ENCODE data around the gene ZNF821. TPM values are rescaled to one million over a fixed set of nuclear protein-coding genes. Genes with fewer than 3 reads are reported as not detected.

ZNF821 gene
- total RNA-seq, 6 experiments from 2014 or later: 1.3 to 3.8 (median 1.7) TPM

GRCh38 chr16:71846431-71846830, 37.6 kb downstream of the ZNF821 start:
- TF ChIP-seq POLR2A (IDR thresholded peaks at IDR 0.05): no peak
- no peak for TF ChIP-seq CTCF (IDR thresholded peaks at IDR 0.05)
- peak overlapping the region; percentile 81 to 90 (median 85) for H3K27ac ChIP-seq
- peaks cover 0 to 33% (median 9%) of the 10 kb centered on the region in 4 donors for H3K36me3 ChIP-seq
- intact Hi-C loops (cut with DNase I): no loop called here
- H3K4me1 ChIP-seq: peaks cover 0 to 13% (median 0%) of the 10 kb centered on the region in 4 donors
- H3K27me3 ChIP-seq: no peaks in the 10 kb centered on the region
- peak overlapping the region; percentile 65 to 96 (median 79) for H3K4me3 ChIP-seq
- ATAC-seq (peak in 2 of 4 donors; percentile 4 to 9), DNase-seq (peak in 1 of 3 donors; percentile 46)
- WGBS (ENCODE audit: insufficient coverage, low coverage, low lambda C conversion rate, missing lambda C conversion rate): under 1% methylated on average over 18 of the region's 20 CpGs
- no peaks in the 10 kb centered on the region for H3K9me3 ChIP-seq

- TF ChIP-seq CTCF (IDR thresholded peaks at IDR 0.05) (peak in 1 of 4 donors; percentile 9), POLR2A (IDR thresholded peaks at IDR 0.05) (peak; percentile 82)
- Histone ChIP-seq H3K27ac (peak within 1 kb of the TSS; percentile 81 to 90 (median 85)), H3K36me3 (peaks cover 0 to 28% (median 8%) of the 10 kb centered on the region in 4 donors), H3K4me3 (peak within 1 kb of the TSS; percentile 65 to 96 (median 79)), H3K27me3 (no peaks in the 10 kb centered on the region), H3K4me1 (peaks cover 0 to 13% (median 0%) of the 10 kb centered on the region in 4 donors), H3K9me3 (no peaks in the 10 kb centered on the region)
- ATAC-seq: peak; percentile 97 to 98 (median 98)
- 0% methylated on average over 5 of the region's 62 CpGs for WGBS (ENCODE audit: insufficient coverage, low coverage, low lambda C conversion rate, missing lambda C conversion rate)
- intact Hi-C loops (cut with DNase I): no loop called here
- DNase-seq: peak; percentile 92 to 94 (median 94)
Observed at GRCh38 chr16:71845639-71846430, 38.1 kb downstream of the ZNF821 start, which contains the start of gene ATXN1L. Gene ATXN1L (plus strand): TSS chr16:71845976. CDS start chr16:71849741, 3,765 bp downstream.

- ATAC-seq (no peak), DNase-seq (no peak)
- Histone ChIP-seq H3K4me1 (peaks cover 0 to 13% (median 0%) of the 10 kb centered on the region in 4 donors), H3K36me3 (peaks cover 0 to 6% (median 0%) of the 10 kb centered on the region in 4 donors), H3K9me3 (no peaks in the 10 kb centered on the region), H3K27me3 (no peaks in the 10 kb centered on the region), H3K27ac (no peak overlapping the region), H3K4me3 (no peak overlapping the region)
- intact Hi-C loops (cut with DNase I): no loop called here
- 67% methylated on average over 2 of the region's 2 CpGs for WGBS (ENCODE audit: insufficient coverage, low coverage, low lambda C conversion rate, missing lambda C conversion rate)
- no peak for TF ChIP-seq CTCF (IDR thresholded peaks at IDR 0.05)
- TF ChIP-seq POLR2A (IDR thresholded peaks at IDR 0.05): no peak
Observed at GRCh38 chr16:71843572-71843971, 40.4 kb downstream of the ZNF821 start.

GRCh38 chr16:71840052-71840451, 43.9 kb downstream of the ZNF821 start:
- ATAC-seq: no peak
- no peak overlapping the region for H3K4me3 ChIP-seq
- no peak for TF ChIP-seq POLR2A (IDR thresholded peaks at IDR 0.05)
- no peak for TF ChIP-seq CTCF (IDR thresholded peaks at IDR 0.05)

More at GRCh38 chr16:71840052-71840451, 43.9 kb downstream of the ZNF821 start:
- H3K4me1 ChIP-seq: no peaks in the 10 kb centered on the region
- no peak for DNase-seq
- 64% methylated on average over 7 of the region's 7 CpGs for WGBS (ENCODE audit: insufficient coverage, low coverage, low lambda C conversion rate, missing lambda C conversion rate)
- intact Hi-C loops (cut with DNase I): no loop called here
- H3K9me3 ChIP-seq: no peaks in the 10 kb centered on the region
- H3K27me3 ChIP-seq: no peaks in the 10 kb centered on the region
- H3K36me3 ChIP-seq: no peaks in the 10 kb centered on the region
- no peak overlapping the region for H3K27ac ChIP-seq

Data from right lobe of liver (tissue), 6 donors.